IPS-18c (cell line): ENCODE results near the gene FAM216A.

Source experiments
- H3K4me3 ChIP-seq: 2 replicates; pipeline ENCODE4 v1.7.0; 2013; ENCODE audit warnings: low read depth, mild to moderate bottlenecking, low read length, moderate library complexity; ENCODE audit not compliant: insufficient read depth
- H3K9me3 ChIP-seq: one replicate; pipeline ENCODE4 v1.6.1; 2013; ENCODE audit warnings: mild to moderate bottlenecking, low read length, moderate library complexity; ENCODE audit not compliant: control insufficient read depth, insufficient read depth

The FAM216A gene

DNA sequence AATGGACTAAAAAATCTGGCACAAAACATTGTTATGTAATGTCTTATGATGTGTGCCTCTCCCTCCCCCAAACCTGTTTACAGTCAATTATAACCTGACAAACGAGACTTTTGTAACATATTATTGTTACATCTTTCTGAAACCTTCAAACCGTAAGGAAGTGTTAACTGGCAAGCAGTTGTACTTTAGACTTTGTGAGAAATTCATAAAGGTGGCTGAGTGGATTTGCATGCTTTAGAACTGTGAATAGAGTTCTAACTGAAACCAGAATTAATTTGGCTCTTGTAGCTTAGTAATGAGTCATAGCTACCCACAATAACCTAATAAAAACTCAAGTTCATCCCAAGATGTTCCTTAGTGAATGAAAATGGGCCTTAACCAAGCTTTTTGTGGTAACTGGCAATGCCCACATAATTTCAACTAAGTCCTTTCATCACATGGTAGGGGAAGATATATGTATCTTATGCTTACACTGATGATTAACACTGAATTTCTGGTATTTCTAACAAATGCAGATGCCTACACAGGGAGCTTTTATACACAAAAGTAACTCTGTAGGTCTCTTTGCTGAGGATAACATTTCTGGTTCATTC is 63.2 kb downstream of the FAM216A start:
- Histone ChIP-seq H3K4me3 (no peak overlapping the region), H3K9me3 (no peaks in the 10 kb centered on the region)

DNA sequence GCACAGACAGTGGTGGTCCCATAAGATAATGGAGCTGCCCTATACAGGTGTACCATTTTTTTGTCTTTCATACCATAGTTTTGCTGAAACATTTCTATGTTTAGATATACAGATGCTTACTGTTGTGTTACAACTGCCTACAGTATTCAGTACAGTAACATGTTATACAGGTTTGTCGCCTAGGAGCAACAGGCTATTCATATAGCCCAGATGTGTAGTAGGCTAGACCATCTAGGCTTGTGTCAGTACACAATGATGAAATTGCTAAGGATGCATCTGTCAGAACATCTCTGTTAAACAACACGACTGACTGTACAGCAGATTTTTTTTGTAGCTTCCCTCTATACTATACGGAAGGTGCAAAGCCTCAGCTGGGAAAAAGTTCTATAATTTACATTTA is 64.0 kb downstream of the FAM216A start:
- Histone ChIP-seq H3K9me3 (no peaks in the 10 kb centered on the region), H3K4me3 (no peak overlapping the region)

DNA sequence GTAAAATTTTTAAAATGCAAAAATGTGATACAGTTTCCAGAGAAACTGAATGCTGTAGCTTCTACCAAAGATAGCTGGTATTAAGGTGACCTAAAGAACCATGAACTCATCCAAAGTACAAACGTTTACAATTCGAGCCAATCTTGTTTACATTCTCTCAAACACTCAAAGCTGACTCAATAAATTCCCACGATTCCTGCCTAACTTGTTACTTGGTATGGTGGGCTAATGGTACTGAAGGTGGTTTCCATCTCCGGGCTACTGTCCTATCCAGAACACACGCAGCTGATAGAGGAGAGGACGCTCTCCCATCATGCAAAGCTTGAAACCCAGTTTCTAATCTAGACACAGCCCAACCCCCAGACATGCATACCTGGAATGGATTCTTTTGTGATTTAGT is 65.0 kb downstream of the FAM216A start:
- no peaks in the 10 kb centered on the region for H3K9me3 ChIP-seq

DNA sequence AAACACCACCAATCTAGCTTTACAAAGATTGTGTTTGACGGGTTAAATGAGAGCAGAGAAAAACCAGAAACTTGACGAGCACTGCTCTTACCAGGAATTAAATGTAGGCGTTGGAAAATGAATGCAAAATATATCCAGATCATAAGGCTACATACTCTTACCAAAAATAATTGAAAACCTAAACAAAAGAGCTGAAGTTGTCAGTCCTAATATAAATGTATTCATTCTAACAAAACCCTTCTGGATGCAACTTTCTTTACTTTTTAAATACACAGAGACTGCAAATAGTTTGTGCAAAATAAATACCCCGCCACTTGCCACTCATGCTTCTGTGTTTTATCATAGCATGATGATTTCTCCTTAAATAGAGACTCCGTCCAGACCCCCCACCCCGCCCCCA is 66.2 kb downstream of the FAM216A start:
- Histone ChIP-seq H3K4me3 (no peak overlapping the region), H3K9me3 (no peaks in the 10 kb centered on the region)

More for the DNA sequence above, 65.0 kb downstream of the FAM216A start:
- no peak overlapping the region for H3K4me3 ChIP-seq

DNA sequence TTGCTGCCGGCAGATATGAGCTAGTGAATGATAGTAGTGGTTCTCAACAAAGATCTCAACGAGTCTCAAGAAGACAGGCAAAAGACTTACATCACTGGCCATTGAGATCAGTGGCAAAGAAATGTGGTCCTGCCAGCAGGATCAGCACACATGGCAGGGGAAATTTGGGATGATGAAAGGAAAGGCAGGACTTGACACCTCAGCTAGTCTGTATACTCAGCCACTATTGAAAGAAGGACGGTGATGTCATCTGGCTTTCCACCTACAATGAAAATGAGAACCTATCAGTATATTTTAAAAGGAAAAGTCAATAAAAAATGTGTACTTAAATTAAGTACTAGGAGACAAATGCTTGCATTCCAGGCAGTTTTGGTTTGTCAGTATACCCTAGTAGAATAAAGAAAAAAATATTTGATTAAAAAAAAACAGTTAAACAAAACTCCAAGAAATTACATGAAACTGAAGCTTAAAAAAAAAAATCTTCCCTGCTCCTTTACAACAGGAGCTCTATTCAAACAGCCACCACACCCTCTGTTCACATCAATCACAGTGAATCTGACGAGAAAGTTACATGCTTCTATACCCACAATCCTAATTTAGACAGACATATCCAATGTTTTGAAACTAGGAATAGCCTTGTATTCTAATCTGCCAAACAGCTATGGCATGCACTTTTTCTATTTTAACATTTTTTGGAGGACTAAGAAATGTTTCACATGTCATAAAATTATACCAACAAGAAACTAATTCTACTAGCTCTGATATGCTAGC is 68.4 kb downstream of the FAM216A start:
- Histone ChIP-seq H3K4me3 (no peak overlapping the region), H3K9me3 (no peaks in the 10 kb centered on the region)

DNA sequence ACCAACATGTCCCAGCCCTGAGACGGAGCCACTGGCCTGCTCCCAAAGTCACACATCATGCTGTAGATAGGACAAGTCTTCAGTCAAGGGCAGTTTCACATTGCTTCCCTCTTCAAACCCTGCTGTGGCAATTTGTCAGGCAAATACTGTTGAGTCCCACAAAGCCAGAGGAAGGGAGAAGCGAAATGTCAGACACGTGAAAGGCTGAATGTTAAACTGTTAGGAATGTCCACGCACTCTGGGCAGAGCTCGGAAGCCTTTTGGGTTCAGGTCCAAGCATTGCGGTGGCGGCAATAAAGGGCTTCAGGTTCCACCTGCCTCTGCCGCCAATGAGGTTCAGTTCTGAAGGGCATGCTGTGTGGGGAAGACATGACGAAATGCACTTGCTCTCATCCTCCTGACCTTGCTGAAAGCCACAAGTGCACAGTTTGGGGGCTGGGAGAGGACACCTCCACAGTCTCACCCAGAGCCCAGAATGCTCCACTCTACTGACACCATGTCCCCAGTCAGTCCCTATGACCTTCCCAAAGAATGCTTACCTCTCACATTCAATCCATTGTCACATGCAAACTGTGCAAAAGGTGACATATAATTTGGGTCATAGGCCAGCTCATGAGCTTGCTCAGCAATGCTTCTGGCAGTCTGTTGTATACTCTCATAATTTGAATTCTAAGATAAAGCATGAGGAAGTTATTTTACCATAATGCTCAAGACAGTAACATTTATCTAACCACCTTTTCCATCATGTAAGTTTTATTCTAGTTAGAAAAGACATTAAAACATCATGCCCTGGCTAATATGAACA is 69.2 kb downstream of the FAM216A start:
- H3K9me3 ChIP-seq = no peaks in the 10 kb centered on the region
- H3K4me3 ChIP-seq = no peak overlapping the region

DNA sequence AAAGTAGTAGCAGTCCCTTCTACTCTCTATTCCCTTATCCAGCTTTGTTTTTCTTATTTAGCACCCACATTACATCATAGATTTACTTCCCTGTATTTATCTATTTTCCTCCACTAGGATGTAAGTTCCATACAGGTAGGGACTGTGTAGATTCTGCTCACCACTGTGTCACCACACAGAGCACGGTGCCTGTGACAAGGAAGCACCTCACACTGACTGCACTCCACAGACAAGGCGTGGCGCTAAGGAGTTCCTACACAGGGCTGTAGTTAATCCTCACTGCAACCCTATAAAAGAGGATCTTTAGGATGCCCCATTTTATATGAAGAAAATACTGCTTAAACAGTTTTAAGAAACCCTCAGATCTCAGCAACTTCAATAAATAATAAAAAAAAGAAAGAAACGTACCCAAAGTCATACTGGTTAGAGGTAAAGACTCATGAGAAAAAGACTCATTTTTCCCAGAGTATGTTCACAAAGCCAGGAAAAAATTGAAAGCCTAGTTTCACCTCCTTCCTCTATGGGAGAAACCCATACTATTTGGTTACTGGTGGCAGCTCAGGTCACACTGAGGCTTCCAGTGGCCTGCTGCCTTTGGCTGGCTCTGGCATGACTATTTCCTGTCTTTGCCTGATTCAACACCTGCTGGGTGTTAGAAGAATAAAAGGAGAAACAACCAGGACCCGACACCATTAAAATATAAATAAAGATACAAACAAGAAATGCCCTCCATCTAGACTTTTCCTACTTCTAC is 70.4 kb downstream of the FAM216A start:
- Histone ChIP-seq H3K9me3 (no peaks in the 10 kb centered on the region), H3K4me3 (no peak overlapping the region)
